HG03442 (cell line): ENCODE measurements around the gene CCNH.
A peak's percentile ranks its signal among the peaks of the same experiment; 100 is the strongest.

ENCODE experiments used
- ATAC-seq: cut with Tn5 transposase; IDR thresholded peaks from one replicate; pipeline ENCODE4 v1.9.1; 2021; ENCODE audit warnings: mild to moderate bottlenecking, moderate library complexity; ENCODE audit not compliant: unreplicated experiment

The CCNH gene

GRCh38 chr5:87412630-87413342 lies at the start of gene CCNH:
TSS of gene CCNH (minus strand) at chr5:87412930. CDS start at chr5:87412794, 136 bp downstream.
- ATAC-seq: peak; percentile 99

GRCh38 chr5:87457706-87458105 lies 45.0 kb upstream of the CCNH start:
- ATAC-seq: no peak

- ATAC-seq: no peak
Measured at GRCh38 chr5:87453801-87454200, 41.1 kb upstream of the CCNH start.

DNA sequence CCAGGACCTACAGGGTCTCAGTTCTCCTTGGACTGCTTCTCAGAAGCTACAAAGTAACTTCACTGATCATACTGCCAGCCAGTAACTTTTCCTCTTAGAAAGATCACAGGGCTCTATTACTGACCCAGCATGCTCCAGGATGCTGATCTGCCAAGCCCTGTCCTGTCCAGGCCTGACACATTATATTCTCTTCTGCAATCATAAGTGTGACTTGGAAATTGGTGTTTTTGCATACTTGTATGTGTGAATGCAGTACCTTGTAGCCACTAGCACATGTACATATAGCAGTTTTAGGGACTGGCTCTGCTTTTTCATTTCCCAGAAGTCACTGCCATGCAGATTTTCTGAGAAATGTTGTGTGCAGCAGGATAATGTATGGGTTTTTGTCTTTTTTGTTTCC lies 40.1 kb upstream of the CCNH start:
- no peak for ATAC-seq

- no peak for ATAC-seq
Measured at GRCh38 chr5:87442419-87442818, 29.7 kb upstream of the CCNH start.

GRCh38 chr5:87438231-87438630 lies 25.5 kb upstream of the CCNH start:
- no peak for ATAC-seq

DNA sequence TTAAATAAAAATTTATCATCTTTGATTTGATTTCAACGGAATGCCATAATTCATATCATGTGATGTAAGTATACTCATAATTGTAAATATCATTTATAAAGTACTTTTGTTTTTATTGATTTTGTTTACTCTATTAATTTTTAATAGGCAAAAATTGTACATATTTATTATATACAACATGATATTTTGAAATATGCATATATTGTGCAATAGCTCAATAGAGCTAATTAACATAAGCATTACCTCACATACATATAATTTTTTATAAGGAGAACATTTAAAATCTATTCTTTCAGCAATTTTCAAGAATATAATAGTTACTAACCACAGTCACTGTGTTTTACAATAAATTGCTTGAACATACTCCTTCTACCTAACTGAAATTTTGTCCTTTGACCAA lies 25.0 kb upstream of the CCNH start:
- no peak for ATAC-seq

DNA sequence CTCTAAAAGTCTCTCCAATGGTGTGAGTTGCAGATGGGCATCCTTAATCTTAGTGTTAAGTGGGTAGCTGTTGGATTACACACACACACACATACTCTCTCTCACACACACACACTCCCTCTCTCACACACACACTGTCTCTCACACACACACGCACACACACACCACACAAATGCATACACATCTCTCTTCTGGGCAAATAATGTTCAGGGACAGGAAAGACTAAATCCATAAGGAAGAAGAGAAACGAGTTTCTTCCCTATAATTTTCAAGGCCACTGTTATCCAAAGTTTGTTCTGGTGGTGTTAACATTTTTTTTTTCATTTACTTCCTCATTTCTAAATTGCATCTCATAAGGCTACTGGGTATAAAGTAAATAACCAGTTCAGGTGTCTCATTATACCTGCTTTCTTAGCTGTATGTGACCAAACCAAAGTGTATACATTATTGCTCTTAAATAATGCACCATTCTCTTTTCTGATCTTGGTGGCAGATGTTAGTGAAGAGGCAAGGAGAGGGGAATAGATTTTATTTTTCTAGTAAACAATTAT lies 22.5 kb upstream of the CCNH start:
- no peak for ATAC-seq

- ATAC-seq: no peak
Measured at GRCh38 chr5:87434461-87434860, 21.7 kb upstream of the CCNH start.

DNA sequence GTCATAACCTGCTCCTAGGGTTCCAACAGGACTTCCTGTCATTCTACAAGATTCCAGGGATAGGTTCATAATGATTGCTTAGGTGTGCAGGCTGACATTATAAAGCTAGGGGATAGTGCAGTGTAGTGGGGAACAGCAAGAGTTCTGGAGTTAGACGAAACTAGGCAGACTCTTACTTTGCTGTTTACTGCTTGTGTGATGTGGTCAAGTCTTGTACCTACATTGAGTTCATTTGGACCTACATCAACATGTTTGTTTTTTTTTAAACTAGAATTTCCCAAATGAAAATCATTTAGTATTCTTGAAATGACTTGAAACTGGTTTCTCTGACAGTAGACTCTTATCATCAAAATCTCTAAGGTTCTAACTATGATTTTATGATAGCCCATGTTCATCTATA lies 21.2 kb upstream of the CCNH start:
- ATAC-seq: no peak

DNA sequence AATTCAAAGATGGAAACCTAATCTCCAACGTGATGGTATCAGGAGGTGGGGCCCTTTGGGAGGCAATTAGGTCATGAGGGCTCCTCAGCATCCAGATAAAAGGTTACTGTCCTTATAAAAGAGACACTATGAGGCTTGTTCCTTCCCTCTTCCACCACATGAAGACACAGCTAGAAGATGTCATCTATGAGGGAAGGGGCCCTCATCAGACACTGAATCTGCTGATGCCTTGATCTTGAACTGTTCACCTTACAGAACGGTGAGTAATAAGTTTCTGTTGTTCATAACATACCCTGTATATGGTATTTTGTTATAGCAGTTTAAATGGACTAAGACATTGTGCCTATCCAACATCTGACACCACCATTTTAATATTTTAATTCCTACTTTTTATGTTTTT lies 19.7 kb upstream of the CCNH start:
- ATAC-seq: no peak

DNA sequence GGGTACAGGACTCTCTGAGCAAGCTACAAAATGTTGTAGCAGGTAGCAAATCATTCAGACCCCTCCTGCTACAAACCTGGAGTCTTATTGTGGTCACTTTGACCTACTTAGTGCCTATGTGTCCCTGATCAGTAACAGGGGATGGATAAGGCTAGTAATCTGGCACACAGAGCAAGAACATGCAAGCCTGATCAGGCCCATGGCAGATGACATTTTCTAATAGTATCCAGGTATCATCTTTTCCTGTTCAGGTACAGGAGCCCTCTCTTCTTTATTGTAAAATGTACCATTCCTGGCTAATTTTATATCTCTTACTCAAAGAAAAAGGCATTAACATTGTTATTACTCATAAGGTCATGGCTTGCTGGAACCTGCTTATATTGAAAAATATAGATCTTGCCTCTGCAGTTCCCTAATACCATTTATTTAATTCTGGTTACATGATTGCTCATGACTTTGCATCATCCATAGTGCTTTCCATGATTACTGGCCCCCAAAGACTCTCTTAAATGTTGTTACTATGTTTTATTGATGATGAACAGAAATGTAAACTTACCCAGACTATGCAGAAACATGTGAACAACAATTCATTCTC lies 18.2 kb upstream of the CCNH start:
- no peak for ATAC-seq

DNA sequence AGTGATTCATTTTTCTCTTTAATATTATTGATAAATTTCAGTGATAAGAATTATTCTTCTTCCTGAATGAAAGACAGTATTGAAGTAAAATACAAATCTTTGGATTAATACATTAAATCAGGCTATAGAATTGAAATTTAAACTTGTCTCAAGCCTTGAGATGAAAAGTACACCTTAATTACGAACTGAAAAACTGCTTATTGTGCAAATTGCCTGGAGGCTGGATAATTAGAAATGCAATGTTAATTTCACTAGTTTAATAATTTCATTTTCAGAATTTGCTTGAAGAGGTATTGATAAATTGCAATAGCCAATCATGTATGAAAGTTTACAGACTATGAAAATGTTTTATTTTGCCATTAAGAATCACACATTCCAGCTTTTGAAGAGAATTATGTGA lies 11.0 kb upstream of the CCNH start:
- ATAC-seq: no peak

GRCh38 chr5:87421307-87421706 lies 8.6 kb upstream of the CCNH start:
- no peak for ATAC-seq

- no peak for ATAC-seq
Measured at GRCh38 chr5:87418506-87418905, 5.8 kb upstream of the CCNH start.

GRCh38 chr5:87413343-87413645 lies 564 bp upstream of the CCNH start:
- ATAC-seq: no peak

GRCh38 chr5:87411973-87412629 lies 629 bp downstream of the CCNH start:
- peak; percentile 7 for ATAC-seq

GRCh38 chr5:87411586-87411972 lies 1.2 kb downstream of the CCNH start:
- no peak for ATAC-seq

GRCh38 chr5:87410931-87411330 lies 1.8 kb downstream of the CCNH start:
- no peak for ATAC-seq

GRCh38 chr5:87408204-87408603 lies 4.5 kb downstream of the CCNH start:
- no peak for ATAC-seq

DNA sequence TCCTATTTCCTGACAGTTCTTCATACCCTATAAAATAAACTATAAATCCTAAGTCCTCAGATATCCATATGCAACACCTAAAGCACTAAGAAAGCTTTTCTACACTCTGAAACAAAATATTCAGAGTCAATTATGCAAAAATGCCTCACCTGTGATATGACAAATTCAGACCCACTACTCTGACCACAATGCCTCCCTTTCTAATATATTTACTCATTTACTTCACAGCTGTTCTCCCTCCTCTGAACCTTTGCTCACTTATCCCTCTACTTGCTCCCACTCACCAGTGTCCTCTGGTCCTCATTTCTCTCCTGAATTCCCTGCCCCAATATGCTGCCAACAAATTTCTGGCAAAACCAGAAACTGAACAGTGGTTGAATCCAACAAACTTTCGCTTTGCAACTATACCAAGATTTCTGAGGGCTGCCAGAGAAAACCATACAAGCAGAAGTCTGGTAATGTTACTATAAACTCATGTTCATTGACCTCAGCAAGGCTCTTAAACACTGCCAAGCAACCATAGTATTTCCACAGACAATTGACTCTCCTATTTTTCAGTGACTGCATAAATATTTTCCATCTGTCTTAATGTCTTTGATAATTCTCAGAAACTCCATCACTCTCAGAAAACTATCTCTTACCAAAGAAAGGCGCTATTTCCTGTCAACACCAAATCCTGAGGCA lies 7.1 kb downstream of the CCNH start:
- no peak for ATAC-seq

DNA sequence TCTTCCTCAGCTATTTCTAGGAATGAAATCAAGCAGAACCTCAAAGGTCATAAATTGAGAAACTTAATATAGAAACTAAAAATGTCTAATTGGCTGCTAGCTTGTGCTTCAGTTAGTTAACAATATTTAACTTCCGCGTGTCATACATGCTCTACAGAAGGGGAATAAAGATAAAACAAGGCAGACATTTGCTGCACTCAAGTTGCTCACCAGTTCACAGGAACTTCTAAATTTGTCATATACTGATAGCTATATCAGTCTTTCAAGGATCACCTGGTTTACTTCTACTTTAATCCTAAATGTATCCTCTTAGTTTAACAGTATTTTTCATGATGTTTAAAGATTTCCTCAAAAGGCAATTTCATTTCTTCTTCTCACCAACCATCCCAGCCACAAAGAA lies 8.4 kb downstream of the CCNH start:
- no peak for ATAC-seq
